Mesendoderm (in vitro differentiated cells): ENCODE results near the gene BRPF1.

Source experiments
- DNase-seq: peaks from one replicate; pipeline ENCODE4 v3.0.0; 2013
- H2AK5ac ChIP-seq: 2 replicates; pipeline ENCODE4 v1.6.1; 2013; ENCODE audit warnings: low read length, inconsistent platforms
- H2BK120ac ChIP-seq: 2 replicates; pipeline ENCODE4 v1.6.1; 2013; ENCODE audit warnings: low read depth, mild to moderate bottlenecking, low read length, moderate library complexity, mixed read lengths
- H2BK15ac ChIP-seq: replicated peaks from 2 replicates; pipeline ENCODE4 v1.6.1; 2013; ENCODE audit warnings: low read depth, mild to moderate bottlenecking, moderate library complexity
- H2BK5ac ChIP-seq: 2 replicates; pipeline ENCODE4 v1.6.1; 2013; ENCODE audit warnings: low read length, inconsistent platforms
- H3K18ac ChIP-seq: 2 replicates; pipeline ENCODE4 v1.6.1; 2013; ENCODE audit warnings: mild to moderate bottlenecking, low read length, mixed read lengths
- H3K23ac ChIP-seq: one replicate; pipeline ENCODE4 v1.6.1; 2013; ENCODE audit warnings: low read length
- H3K27ac ChIP-seq: 2 replicates; pipeline ENCODE4 v1.5.1; 2013; ENCODE audit warnings: low read depth, mild to moderate bottlenecking, inconsistent platforms, low read length, moderate library complexity
- H3K27me3 ChIP-seq: 2 replicates; pipeline ENCODE4 v1.6.1; 2013; ENCODE audit warnings: low read length, control low read depth, mild to moderate bottlenecking, inconsistent platforms; ENCODE audit not compliant: insufficient read depth, poor library complexity
- H3K36me3 ChIP-seq: 2 replicates; pipeline ENCODE4 v1.6.1; 2013; ENCODE audit warnings: low read length, inconsistent platforms; ENCODE audit not compliant: control insufficient read depth, insufficient read depth
- H3K4ac ChIP-seq: one replicate; pipeline ENCODE4 v1.6.1; 2013; ENCODE audit warnings: low read depth, mild to moderate bottlenecking, low read length, moderate library complexity
- H3K4me1 ChIP-seq: 2 replicates; pipeline ENCODE4 v1.6.1; 2013; ENCODE audit warnings: low read depth, low read length, inconsistent platforms; ENCODE audit not compliant: control insufficient read depth
- H3K4me2 ChIP-seq: 2 replicates; pipeline ENCODE4 v1.6.1; 2013; ENCODE audit warnings: low read length
- H3K4me3 ChIP-seq: 2 replicates; pipeline ENCODE4 v1.5.1; 2013; ENCODE audit warnings: mild to moderate bottlenecking, low read length
- H3K56ac ChIP-seq: one replicate; pipeline ENCODE4 v1.6.1; 2013; ENCODE audit warnings: low read length
- H3K79me1 ChIP-seq: 2 replicates; pipeline ENCODE4 v1.6.1; 2013; ENCODE audit warnings: low read length, inconsistent platforms
- H3K79me2 ChIP-seq: 2 replicates; pipeline ENCODE4 v1.6.1; 2013; ENCODE audit warnings: mild to moderate bottlenecking, low read length; ENCODE audit not compliant: control insufficient read depth, insufficient read depth
- H3K9ac ChIP-seq: 2 replicates; pipeline ENCODE4 v1.6.1; 2013; ENCODE audit warnings: low read length, inconsistent platforms
- H4K5ac ChIP-seq: one replicate; pipeline ENCODE4 v1.6.1; 2013; ENCODE audit warnings: low read length
- H4K8ac ChIP-seq: one replicate; pipeline ENCODE4 v1.6.1; 2013; ENCODE audit warnings: low read depth, mild to moderate bottlenecking, control low read depth, low read length, moderate library complexity
- WGBS: extraction: QIAGEN DNeasy Blood & Tissue Kit; methylation state at CpG from one replicate; pipeline ENCODE4 v1.1.7; 2013; ENCODE audit warnings: low lambda C conversion rate, missing lambda C conversion rate; ENCODE audit not compliant: insufficient coverage; ENCODE audit errors: extremely low coverage; 5-methylcytosine and 5-hydroxymethylcytosine counted together

Gene BRPF1

DNA sequence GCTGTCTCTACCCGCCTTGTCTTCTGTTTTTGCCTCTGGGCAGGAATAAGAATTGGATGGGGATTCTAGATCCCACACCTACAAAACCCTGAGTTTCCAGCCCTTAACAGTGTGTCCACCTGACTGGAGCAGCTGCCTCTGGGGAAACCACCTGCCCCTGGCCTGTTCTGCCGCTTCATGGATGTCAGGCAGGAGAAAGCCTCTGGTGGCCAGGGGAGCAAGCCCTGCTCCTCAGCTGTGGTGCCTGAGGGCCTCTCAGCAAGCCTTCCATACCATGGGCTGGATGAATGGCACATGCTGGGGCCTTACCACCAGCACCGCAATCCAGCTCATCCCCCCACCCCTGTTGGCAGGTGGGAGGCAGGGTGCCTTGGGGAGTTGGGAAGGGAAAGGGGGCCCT, 33.2 kb upstream of the BRPF1 start:
- H3K79me1 ChIP-seq = no peaks in the 10 kb centered on the region
- no peak overlapping the region for H4K5ac ChIP-seq
- H3K4me1 ChIP-seq = no peaks in the 10 kb centered on the region
- no peak overlapping the region for H2BK5ac ChIP-seq
- H3K4ac ChIP-seq = no peak overlapping the region
- no peak overlapping the region for H3K4me3 ChIP-seq
- H3K9ac ChIP-seq = no peak overlapping the region
- H2AK5ac ChIP-seq = no peak overlapping the region
- H3K56ac ChIP-seq = no peak overlapping the region
- no peak overlapping the region for H3K18ac ChIP-seq
- no peak for DNase-seq
- WGBS = no CpG with 5 or more reads among the region's 3 CpGs
- H2BK120ac ChIP-seq = no peak overlapping the region
- no peak overlapping the region for H3K27ac ChIP-seq
- H3K27me3 ChIP-seq = no peaks in the 10 kb centered on the region
- no peak overlapping the region for H3K23ac ChIP-seq
- no peak overlapping the region for H2BK15ac ChIP-seq
- H3K4me2 ChIP-seq = no peak overlapping the region
- no peak overlapping the region for H4K8ac ChIP-seq
- H3K79me2 ChIP-seq = no peaks in the 10 kb centered on the region
- H3K36me3 ChIP-seq = no peaks in the 10 kb centered on the region

DNA sequence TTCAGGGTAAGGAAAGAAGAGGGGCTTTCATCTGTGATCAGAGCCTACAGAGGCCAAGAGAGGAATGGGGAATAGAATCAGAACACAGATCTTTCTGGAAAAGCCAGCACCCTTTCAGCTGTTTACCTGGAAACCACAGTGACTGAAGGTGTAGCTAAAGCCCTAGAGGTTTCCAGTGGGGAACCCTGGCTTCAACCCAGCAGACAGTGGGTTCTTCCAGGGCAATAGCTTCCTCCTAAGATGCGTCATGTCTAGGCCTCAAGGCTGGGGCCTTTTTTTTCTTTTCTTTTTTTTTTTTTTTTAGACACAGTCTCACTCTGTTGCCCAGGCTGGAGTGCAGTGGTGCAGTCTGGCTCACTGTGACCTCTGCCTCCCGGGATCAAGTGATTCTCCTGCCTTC, 31.0 kb upstream of the BRPF1 start:
- H3K4me3 ChIP-seq = no peak overlapping the region

DNA sequence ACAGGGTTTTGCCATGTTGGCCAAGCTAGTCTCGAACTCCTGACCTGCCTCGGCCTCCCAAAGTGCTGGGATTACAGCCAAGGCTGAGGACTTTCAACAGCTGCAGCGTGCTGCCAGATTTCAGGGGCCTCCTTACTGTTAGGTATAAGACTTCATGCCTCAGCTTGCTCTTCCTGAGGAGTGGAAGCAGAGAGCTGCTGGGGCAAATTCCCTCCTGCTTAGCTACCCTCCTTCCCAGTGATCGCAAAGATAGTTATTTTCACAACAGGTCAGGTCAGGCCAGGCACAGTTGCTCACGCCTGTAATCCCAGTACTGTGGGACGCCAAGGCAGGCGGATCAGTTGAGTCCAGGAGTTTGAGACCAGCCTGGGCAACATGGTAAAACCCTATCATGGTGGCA, 30.5 kb upstream of the BRPF1 start:
- no peaks in the 10 kb centered on the region for H3K79me2 ChIP-seq
- H4K8ac ChIP-seq = no peak overlapping the region
- no peak overlapping the region for H3K23ac ChIP-seq
- peaks cover 2% of the 10 kb centered on the region for H3K27me3 ChIP-seq
- no CpG with 5 or more reads among the region's 7 CpGs for whole genome bisulfite sequencing
- no peak overlapping the region for H3K56ac ChIP-seq
- no peaks in the 10 kb centered on the region for H3K36me3 ChIP-seq
- H2BK15ac ChIP-seq = no peak overlapping the region
- no peak overlapping the region for H4K5ac ChIP-seq
- H3K27ac ChIP-seq = no peak overlapping the region
- no peak overlapping the region for H3K18ac ChIP-seq
- no peak overlapping the region for H2BK5ac ChIP-seq
- no peaks in the 10 kb centered on the region for H3K79me1 ChIP-seq
- DNase-seq = no peak
- no peak overlapping the region for H3K4ac ChIP-seq
- no peak overlapping the region for H2AK5ac ChIP-seq
- no peak overlapping the region for H3K4me2 ChIP-seq
- no peak overlapping the region for H3K4me3 ChIP-seq
- no peaks in the 10 kb centered on the region for H3K4me1 ChIP-seq
- H3K9ac ChIP-seq = no peak overlapping the region
- no peak overlapping the region for H2BK120ac ChIP-seq

More for the DNA sequence above, 31.0 kb upstream of the BRPF1 start:
- WGBS = no CpG with 5 or more reads among the region's 2 CpGs
- Histone ChIP-seq H3K9ac (no peak overlapping the region), H3K27ac (no peak overlapping the region), H3K36me3 (no peaks in the 10 kb centered on the region), H3K79me1 (no peaks in the 10 kb centered on the region), H3K79me2 (no peaks in the 10 kb centered on the region), H3K27me3 (peaks cover 2% of the 10 kb centered on the region), H4K5ac (no peak overlapping the region), H4K8ac (no peak overlapping the region), H3K56ac (no peak overlapping the region), H3K23ac (no peak overlapping the region), H3K18ac (no peak overlapping the region), H2BK15ac (no peak overlapping the region), H3K4me2 (no peak overlapping the region), H3K4me1 (no peaks in the 10 kb centered on the region), H2AK5ac (no peak overlapping the region), H2BK120ac (no peak overlapping the region), H2BK5ac (no peak overlapping the region), H3K4ac (no peak overlapping the region)
- no peak for DNase-seq

DNA sequence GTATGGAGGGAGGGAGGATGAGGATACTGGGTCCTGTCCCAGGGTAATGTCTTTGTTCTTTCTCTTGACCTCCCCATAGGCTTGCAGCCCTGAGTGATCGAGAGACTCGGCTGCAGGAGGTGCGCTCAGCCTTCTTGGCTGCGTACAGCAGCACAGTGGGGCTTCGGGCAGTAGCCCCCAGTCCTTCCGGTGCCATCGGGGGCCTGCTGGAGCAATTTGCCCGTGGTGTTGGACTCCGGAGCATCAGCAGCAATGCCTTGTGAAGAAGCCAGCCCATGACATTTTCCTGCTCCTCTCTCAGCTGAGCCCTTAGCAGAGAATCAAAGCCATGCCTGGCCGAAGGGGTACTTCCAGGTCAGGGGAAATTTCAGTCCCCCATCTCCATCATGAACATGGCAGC, 29.8 kb upstream of the BRPF1 start:
- Histone ChIP-seq H2BK5ac (no peak overlapping the region), H3K23ac (no peak overlapping the region), H3K79me1 (no peaks in the 10 kb centered on the region), H3K4ac (no peak overlapping the region), H2BK15ac (no peak overlapping the region), H3K18ac (no peak overlapping the region), H3K36me3 (no peaks in the 10 kb centered on the region), H3K4me2 (no peak overlapping the region), H3K4me1 (no peaks in the 10 kb centered on the region), H3K27me3 (peaks cover 2% of the 10 kb centered on the region), H2BK120ac (no peak overlapping the region), H3K4me3 (no peak overlapping the region), H3K9ac (no peak overlapping the region), H4K8ac (no peak overlapping the region), H3K27ac (no peak overlapping the region), H4K5ac (no peak overlapping the region), H3K79me2 (no peaks in the 10 kb centered on the region), H2AK5ac (no peak overlapping the region), H3K56ac (no peak overlapping the region)
- WGBS = no CpG with 5 or more reads among the region's 10 CpGs
- no peak for DNase-seq

DNA sequence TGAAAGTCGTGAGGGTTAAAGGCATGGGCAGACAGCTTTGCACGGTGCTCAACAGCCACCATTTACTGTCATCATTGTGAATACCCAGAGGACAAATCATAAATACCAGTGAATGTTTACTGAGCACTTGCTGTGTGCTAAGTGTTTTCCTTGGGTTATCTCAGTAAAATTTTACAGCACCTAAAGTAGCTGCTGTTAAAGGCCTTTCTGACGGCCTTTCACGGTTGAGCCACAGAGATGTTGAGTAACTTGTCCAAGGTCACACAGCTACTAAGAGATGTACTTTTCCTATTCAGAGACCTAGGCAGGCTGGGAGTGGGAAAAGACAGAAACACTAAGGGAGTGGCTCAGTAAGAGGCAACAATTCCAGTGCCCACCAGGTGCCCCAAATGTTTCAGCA, 28.3 kb upstream of the BRPF1 start:
- H4K8ac ChIP-seq = no peak overlapping the region
- H3K36me3 ChIP-seq = no peaks in the 10 kb centered on the region
- H3K79me2 ChIP-seq = no peaks in the 10 kb centered on the region
- no peak overlapping the region for H3K27ac ChIP-seq
- H3K4ac ChIP-seq = no peak overlapping the region
- no peaks in the 10 kb centered on the region for H3K4me1 ChIP-seq
- H2BK120ac ChIP-seq = no peak overlapping the region
- no peak overlapping the region for H4K5ac ChIP-seq
- no peak overlapping the region for H2BK15ac ChIP-seq
- H2BK5ac ChIP-seq = no peak overlapping the region
- no CpG with 5 or more reads among the region's 4 CpGs for WGBS
- no peak for DNase-seq
- H3K56ac ChIP-seq = no peak overlapping the region
- H3K79me1 ChIP-seq = no peaks in the 10 kb centered on the region
- no peak overlapping the region for H3K18ac ChIP-seq
- no peak overlapping the region for H3K4me3 ChIP-seq
- H2AK5ac ChIP-seq = no peak overlapping the region
- no peak overlapping the region for H3K9ac ChIP-seq
- H3K23ac ChIP-seq = no peak overlapping the region
- H3K4me2 ChIP-seq = no peak overlapping the region
- H3K27me3 ChIP-seq = peaks cover 2% of the 10 kb centered on the region

DNA sequence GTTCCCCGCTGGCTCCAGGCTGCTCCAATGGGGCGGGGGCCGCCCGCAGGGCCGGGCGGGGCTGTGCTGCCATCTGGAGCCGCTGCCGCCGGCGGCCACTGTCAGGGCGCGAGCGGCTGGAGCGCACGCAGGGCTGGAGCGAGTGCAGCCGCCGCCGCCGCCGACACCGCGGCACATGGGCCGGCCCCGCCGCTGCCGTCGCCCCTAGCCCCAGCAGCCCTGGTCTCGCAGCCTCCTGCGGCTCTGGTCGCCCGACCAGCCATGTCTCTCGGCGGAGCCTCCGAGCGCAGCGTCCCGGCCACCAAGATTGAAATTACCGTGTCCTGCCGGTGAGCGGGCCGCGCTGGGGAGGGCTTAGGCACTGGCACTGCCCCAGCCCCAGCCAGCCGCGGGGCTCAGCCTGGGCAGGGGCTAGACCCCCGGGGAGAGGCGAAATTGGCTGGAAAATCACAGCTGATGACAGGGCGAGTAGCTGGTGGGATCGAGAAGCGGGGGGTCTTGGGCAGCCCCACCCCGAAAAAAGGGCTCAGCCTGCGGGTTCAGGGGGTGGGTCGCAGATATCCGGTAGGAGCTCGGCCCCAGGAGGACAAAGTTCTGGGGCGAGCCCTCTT, 27.7 kb upstream of the BRPF1 start, which contains the start of gene CPNE9:
Gene CPNE9 (plus strand): TSS at position 98 of the 611 bp plus-strand sequence. CDS start 164 bp downstream, at position 262.
- H3K56ac ChIP-seq = peak within 1 kb of the TSS; percentile 49
- H4K8ac ChIP-seq = no peak within 1 kb of the TSS
- no peak within 1 kb of the TSS for H2BK15ac ChIP-seq
- H3K79me2 ChIP-seq = no peaks in the 10 kb centered on the region
- no peaks in the 10 kb centered on the region for H3K36me3 ChIP-seq
- no CpG with 5 or more reads among the region's 56 CpGs for WGBS
- DNase-seq = no peak
- no peak within 1 kb of the TSS for H3K23ac ChIP-seq
- H3K27ac ChIP-seq = no peak within 1 kb of the TSS
- no peak within 1 kb of the TSS for H3K9ac ChIP-seq
- no peak within 1 kb of the TSS for H2BK5ac ChIP-seq
- peak within 1 kb of the TSS; percentile 99 for H3K4me2 ChIP-seq
- H2AK5ac ChIP-seq = no peak within 1 kb of the TSS
- no peaks in the 10 kb centered on the region for H3K79me1 ChIP-seq
- H3K4me1 ChIP-seq = no peaks in the 10 kb centered on the region
- H4K5ac ChIP-seq = no peak within 1 kb of the TSS
- H3K18ac ChIP-seq = no peak within 1 kb of the TSS
- peak within 1 kb of the TSS; percentile 46 for H3K4me3 ChIP-seq
- no peak within 1 kb of the TSS for H2BK120ac ChIP-seq
- H3K27me3 ChIP-seq = peaks cover 2% of the 10 kb centered on the region
- no peak within 1 kb of the TSS for H3K4ac ChIP-seq
